ENCODE measurements around the gene PRKN. TPM values are rescaled to one million over a fixed set of nuclear protein-coding genes. Genes with fewer than 3 reads are reported as not detected.

Gene PRKN
- total RNA-seq, 1 donor from 2014 or later, result 1.2 TPM

DNA sequence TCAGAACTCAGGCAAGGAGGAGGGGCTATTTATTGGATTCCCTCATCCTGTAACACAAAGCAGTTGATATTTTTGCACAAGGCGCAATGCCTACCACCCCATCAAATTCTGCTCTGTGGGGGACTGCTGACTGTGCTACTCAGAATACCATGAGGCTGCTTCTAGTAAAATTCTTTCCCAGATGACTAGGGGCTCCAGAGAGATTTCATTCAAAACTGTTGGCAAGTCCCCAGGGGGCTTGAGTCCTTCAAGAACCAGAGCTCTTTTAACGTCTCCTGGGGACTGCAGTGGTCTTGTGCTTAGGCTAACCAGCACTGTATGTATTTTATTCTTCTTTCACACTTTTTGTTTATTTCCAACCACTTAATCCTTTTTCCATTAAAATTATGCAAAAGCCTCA lies 1087.8 kb downstream of the PRKN start:
- TF ChIP-seq, protein P1, sequence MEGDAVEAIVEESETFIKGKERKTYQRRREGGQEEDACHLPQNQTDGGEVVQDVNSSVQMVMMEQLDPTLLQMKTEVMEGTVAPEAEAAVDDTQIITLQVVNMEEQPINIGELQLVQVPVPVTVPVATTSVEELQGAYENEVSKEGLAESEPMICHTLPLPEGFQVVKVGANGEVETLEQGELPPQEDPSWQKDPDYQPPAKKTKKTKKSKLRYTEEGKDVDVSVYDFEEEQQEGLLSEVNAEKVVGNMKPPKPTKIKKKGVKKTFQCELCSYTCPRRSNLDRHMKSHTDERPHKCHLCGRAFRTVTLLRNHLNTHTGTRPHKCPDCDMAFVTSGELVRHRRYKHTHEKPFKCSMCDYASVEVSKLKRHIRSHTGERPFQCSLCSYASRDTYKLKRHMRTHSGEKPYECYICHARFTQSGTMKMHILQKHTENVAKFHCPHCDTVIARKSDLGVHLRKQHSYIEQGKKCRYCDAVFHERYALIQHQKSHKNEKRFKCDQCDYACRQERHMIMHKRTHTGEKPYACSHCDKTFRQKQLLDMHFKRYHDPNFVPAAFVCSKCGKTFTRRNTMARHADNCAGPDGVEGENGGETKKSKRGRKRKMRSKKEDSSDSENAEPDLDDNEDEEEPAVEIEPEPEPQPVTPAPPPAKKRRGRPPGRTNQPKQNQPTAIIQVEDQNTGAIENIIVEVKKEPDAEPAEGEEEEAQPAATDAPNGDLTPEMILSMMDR (IDR thresholded peaks at IDR 0.05; ENCODE audit: insufficient read depth, low read length, poor library complexity, severe bottlenecking), result no peak
- H3K36me3 ChIP-seq (ENCODE audit: control insufficient read depth, insufficient read depth, low read length), result no peaks in the 10 kb centered on the region
- H3K4me3 ChIP-seq (ENCODE audit: low read depth, low read length), result no peak overlapping the region
- no peaks in the 10 kb centered on the region for H3K27me3 ChIP-seq (ENCODE audit: control insufficient read depth, insufficient read depth, low read length)
- DNase-seq (ENCODE audit: low read depth), result no peak

DNA sequence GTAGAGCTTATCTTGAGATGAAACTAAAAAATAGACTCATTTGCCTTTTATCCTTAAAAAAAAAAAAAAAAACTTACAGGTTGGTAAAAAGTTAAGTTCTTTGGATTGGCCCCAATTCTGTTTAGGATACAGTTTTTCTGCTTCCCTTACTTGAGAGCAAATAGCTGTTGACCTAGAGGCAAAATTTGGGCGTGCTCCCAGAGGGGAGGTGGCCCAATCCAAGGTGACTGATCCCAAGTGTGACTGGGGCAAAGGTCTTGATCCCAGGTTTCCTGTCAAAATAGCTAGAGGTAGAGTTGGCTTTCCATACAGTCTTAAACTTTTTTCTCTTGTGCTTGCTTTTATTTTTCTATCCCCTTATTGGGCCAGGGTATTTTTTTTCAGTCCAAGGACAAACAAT lies 1089.9 kb downstream of the PRKN start:
- H3K4me3 ChIP-seq (ENCODE audit: low read depth, low read length), result no peak overlapping the region
- DNase-seq (ENCODE audit: low read depth), result no peak
- H3K36me3 ChIP-seq (ENCODE audit: control insufficient read depth, insufficient read depth, low read length), result no peaks in the 10 kb centered on the region
- TF ChIP-seq, protein P1 (IDR thresholded peaks at IDR 0.05; ENCODE audit: insufficient read depth, low read length, poor library complexity, severe bottlenecking), result no peak
- no peaks in the 10 kb centered on the region for H3K27me3 ChIP-seq (ENCODE audit: control insufficient read depth, insufficient read depth, low read length)

DNA sequence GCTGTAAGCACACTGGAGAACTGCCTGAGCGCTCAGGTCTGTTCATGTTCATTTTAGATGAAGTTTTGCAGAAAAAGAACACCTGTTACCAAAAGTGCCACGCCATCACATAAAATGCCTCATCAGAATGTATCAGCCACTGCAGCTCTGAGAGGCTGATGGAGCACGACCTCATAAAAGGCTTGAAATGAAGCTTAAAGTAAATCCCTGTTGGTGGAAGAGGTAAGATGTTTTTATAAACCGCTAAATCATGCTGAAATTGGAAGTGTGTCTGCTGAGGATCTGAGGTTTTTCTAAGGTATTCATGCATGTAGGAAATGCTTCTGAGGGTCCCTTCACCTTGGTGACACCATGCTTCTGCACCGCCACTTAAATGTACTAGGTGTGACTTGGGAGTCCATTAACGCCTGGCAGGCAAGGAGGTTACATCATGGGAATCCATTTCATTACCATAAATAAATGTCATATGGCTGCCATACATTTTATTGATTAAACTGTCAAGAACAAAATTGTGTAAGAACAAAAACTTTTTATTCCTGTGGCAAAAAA lies 1090.6 kb downstream of the PRKN start:
- no peak for DNase-seq (ENCODE audit: low read depth)
- Histone ChIP-seq H3K36me3 (ENCODE audit: control insufficient read depth, insufficient read depth, low read length) (no peaks in the 10 kb centered on the region), H3K4me3 (ENCODE audit: low read depth, low read length) (no peak overlapping the region), H3K27me3 (ENCODE audit: control insufficient read depth, insufficient read depth, low read length) (no peaks in the 10 kb centered on the region)
- TF ChIP-seq, protein P1 (IDR thresholded peaks at IDR 0.05; ENCODE audit: insufficient read depth, low read length, poor library complexity, severe bottlenecking), result no peak

DNA sequence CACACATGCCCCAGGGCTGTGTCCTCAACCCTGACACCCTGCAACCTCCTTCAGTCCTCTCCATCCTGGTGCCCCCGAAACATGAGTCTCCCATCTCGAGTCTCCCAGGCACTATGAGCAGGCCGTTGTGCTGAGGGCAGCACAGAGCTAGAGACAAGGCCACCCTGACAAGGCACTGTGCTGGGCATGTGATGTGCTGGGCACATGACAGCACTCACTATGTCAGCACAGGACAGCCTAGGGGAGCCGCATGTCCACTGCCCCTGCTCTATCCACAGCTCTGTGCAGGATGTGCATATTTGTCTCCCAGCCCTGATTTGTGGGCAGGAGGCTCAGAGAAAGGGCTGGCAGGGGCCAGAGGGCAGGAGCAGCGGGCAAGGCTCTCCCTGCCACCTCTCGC lies 1091.6 kb downstream of the PRKN start:
- H3K4me3 ChIP-seq (ENCODE audit: low read depth, low read length), result no peak overlapping the region
- TF ChIP-seq, protein P1 (IDR thresholded peaks at IDR 0.05; ENCODE audit: insufficient read depth, low read length, poor library complexity, severe bottlenecking), result no peak
- H3K27me3 ChIP-seq (ENCODE audit: control insufficient read depth, insufficient read depth, low read length), result no peaks in the 10 kb centered on the region
- DNase-seq (ENCODE audit: low read depth), result no peak
- no peaks in the 10 kb centered on the region for H3K36me3 ChIP-seq (ENCODE audit: control insufficient read depth, insufficient read depth, low read length)

DNA sequence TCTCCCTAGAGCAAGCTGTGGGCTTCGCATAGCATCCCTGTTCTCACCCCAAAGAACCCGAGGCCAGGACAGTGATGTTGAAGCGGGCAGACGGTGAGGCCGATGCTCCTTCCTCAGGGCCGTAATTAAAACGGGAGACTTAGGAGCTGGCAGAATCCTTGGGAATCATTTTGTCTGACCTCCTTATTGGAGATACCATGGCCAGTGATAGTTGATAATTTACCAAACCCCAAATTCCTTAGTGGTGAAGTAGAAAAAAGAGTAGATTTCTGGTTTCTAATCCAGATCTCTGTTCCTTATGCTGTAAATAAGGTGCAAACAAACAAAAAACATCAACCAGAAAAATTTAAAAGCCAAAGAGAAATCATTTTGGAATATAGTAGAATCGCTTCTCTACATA lies 1092.7 kb downstream of the PRKN start:
- Histone ChIP-seq H3K36me3 (ENCODE audit: control insufficient read depth, insufficient read depth, low read length) (no peaks in the 10 kb centered on the region), H3K4me3 (ENCODE audit: low read depth, low read length) (no peak overlapping the region), H3K27me3 (ENCODE audit: control insufficient read depth, insufficient read depth, low read length) (no peaks in the 10 kb centered on the region)
- TF ChIP-seq, protein P1 (IDR thresholded peaks at IDR 0.05; ENCODE audit: insufficient read depth, low read length, poor library complexity, severe bottlenecking), result no peak
- DNase-seq (ENCODE audit: low read depth), result no peak

DNA sequence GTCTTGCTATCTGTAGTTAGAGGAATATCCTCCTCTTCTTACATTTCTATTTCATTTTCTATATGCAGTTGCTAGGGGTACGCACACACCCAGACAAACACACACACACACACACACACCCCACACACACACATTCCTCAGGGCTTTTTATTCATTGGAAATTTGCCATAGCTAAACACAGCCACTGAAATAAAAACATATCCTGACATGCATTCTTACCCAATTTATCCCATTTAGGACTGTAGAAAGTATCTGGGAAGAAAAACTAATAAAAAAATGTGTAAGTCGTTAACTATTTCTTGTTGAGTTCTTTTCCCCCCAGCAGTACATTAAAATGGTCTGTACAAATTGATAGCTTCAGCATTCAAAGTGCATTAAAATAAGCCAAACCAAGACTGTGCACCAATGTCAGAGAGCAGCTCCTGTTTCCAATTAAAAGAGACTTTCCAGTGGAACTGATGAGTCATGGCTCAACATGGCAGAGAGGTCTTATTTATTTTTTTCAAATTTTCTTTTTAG lies 1095.8 kb downstream of the PRKN start:
- Histone ChIP-seq H3K27me3 (ENCODE audit: control insufficient read depth, insufficient read depth, low read length) (peaks cover 2% of the 10 kb centered on the region), H3K36me3 (ENCODE audit: control insufficient read depth, insufficient read depth, low read length) (no peaks in the 10 kb centered on the region), H3K4me3 (ENCODE audit: low read depth, low read length) (no peak overlapping the region)
- DNase-seq (ENCODE audit: low read depth), result no peak
- TF ChIP-seq, protein P1 (IDR thresholded peaks at IDR 0.05; ENCODE audit: insufficient read depth, low read length, poor library complexity, severe bottlenecking), result no peak

Measured in kidney epithelial cell (primary cell).